Kidney epithelial cell (primary cell): ENCODE measurements around the gene LRAT. TPM values are rescaled to one million over a fixed set of nuclear protein-coding genes. Genes with fewer than 3 reads are reported as not detected.

Experiments
- DNase-seq: peaks from one replicate; pipeline ENCODE4 v3.0.0-alpha.2; 2010; ENCODE audit warnings: low read depth
- H3K27me3 ChIP-seq: 2 replicates; pipeline ENCODE4 v1.6.0; 2011; ENCODE audit warnings: low read length; ENCODE audit not compliant: control insufficient read depth, insufficient read depth
- H3K36me3 ChIP-seq: 2 replicates; pipeline ENCODE4 v1.5.1; 2011; ENCODE audit warnings: low read length; ENCODE audit not compliant: control insufficient read depth, insufficient read depth
- H3K4me3 ChIP-seq: 2 replicates; pipeline ENCODE4 v1.5.1; 2011; ENCODE audit warnings: low read depth, mild to moderate bottlenecking, control low read depth, low read length
- total RNA-seq: library from RNA; depleted of rRNA; stranded (reverse); fragments of >200 nt; gene quantifications from 2 replicates; pipeline ENCODE4 v1.2.3, GENCODE V29; 2015
- TF ChIP-seq, protein P1 (sequence below): IDR thresholded peaks from 2 replicates; pipeline ENCODE4 v1.5.1; 2011; ENCODE audit warnings: mild to moderate bottlenecking, moderate library complexity, low read length, control low read depth, inconsistent platforms; ENCODE audit not compliant: insufficient read depth, poor library complexity, severe bottlenecking

The LRAT gene
- total RNA-seq, 1 donor from 2014 or later: 1.1 TPM

- Histone ChIP-seq H3K27me3 (peaks cover 26% of the 10 kb centered on the region), H3K36me3 (no peaks in the 10 kb centered on the region), H3K4me3 (no peak overlapping the region)
- no peak for DNase-seq
- TF ChIP-seq, protein P1, sequence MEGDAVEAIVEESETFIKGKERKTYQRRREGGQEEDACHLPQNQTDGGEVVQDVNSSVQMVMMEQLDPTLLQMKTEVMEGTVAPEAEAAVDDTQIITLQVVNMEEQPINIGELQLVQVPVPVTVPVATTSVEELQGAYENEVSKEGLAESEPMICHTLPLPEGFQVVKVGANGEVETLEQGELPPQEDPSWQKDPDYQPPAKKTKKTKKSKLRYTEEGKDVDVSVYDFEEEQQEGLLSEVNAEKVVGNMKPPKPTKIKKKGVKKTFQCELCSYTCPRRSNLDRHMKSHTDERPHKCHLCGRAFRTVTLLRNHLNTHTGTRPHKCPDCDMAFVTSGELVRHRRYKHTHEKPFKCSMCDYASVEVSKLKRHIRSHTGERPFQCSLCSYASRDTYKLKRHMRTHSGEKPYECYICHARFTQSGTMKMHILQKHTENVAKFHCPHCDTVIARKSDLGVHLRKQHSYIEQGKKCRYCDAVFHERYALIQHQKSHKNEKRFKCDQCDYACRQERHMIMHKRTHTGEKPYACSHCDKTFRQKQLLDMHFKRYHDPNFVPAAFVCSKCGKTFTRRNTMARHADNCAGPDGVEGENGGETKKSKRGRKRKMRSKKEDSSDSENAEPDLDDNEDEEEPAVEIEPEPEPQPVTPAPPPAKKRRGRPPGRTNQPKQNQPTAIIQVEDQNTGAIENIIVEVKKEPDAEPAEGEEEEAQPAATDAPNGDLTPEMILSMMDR: no peak
Measured at GRCh38 chr4:154741131-154741665, 2.6 kb upstream of the LRAT start.

GRCh38 chr4:154741922-154742850, 1.6 kb upstream of the LRAT start:
- no peak for DNase-seq
- no peaks in the 10 kb centered on the region for H3K36me3 ChIP-seq
- TF ChIP-seq, protein P1: no peak
- H3K4me3 ChIP-seq: peak overlapping the region; percentile 20
- peaks cover 26% of the 10 kb centered on the region for H3K27me3 ChIP-seq

- peaks cover 26% of the 10 kb centered on the region for H3K27me3 ChIP-seq
- TF ChIP-seq, protein P1: no peak
- H3K4me3 ChIP-seq: peak overlapping the region; percentile 49
- no peaks in the 10 kb centered on the region for H3K36me3 ChIP-seq
- DNase-seq: no peak
Measured at GRCh38 chr4:154744341-154744926, 634 bp downstream of the LRAT start.

DNA sequence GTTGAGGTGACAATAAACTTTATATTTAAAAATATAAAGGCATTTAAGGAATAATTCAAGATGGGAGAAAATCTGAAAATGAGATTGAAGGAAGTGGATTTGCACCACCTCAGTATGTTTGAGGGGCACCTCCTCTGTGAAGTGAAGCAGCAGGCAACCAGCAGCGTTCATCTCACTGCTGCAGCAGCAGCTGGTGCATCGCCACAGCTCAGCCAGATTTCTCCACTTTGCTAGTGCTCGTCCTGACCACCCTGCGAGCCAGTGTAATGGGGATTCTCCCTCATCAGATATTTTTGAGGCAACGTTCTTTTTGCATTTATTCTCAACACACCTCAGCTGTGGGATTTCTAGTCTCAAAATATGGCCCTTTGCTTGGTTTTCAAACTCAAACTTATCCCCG, 13.9 kb downstream of the LRAT start:
- H3K36me3 ChIP-seq: no peaks in the 10 kb centered on the region
- H3K27me3 ChIP-seq: no peaks in the 10 kb centered on the region
- H3K4me3 ChIP-seq: no peak overlapping the region
- DNase-seq: no peak
- TF ChIP-seq, protein P1: no peak

GRCh38 chr4:154760895-154761294, 17.1 kb downstream of the LRAT start:
- Histone ChIP-seq H3K36me3 (no peaks in the 10 kb centered on the region), H3K27me3 (no peaks in the 10 kb centered on the region), H3K4me3 (no peak overlapping the region)
- no peak for DNase-seq
- TF ChIP-seq, protein P1: no peak
